NCI-H510A treated with DMSO at 0.1 percent for 48 hours (cell line): ENCODE measurements around the gene JAKMIP1.

ENCODE experiments used
- DNase-seq: peaks from one replicate; lab custom pipeline; 2025; lab: John Stamatoyannopoulos, UW

JAKMIP1 gene

DNA sequence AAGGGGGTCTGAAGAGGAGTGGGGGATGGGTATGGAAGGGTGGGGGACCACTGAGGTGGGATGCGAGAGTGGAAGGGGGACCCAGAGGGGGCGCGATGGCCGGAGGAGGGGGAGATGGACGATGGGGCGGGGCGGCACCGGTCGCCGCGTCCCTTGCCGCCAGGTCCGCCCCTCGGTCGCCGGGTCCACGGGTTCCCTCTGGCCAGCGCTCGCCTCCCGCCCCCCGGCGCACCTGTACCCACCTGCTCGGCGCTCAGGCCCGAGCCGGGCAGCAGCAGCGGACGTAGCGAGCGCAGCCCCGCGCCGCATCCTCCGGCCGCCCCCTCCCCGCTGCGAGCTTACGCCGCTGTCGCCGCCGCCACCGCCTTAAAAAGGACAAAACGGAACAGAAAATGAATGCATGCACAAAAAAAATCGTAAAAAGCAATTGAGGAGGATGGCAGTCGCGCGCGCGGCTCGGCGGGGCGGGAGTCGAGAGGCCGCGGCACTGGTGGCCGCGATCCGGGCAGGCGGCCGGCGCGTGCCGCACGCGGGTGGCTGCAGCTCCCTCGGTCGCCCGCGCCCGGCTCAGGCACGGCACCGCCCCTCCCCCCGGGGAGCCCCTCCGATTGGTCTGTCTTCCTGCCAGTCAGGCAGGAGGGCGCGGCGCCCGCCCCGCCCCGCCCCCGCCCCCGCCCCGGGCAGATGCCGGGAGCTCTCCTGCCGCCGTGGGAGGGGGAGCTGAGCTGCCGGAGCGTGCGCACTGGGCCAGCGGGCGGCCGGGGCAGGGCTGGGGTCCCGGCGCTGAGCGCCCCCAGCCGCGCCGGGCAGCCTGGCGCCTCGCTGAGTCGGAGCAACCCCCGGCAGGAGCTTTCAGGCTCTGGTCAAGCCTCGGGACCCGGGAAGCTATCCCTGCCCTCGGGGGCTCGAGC is at the start of gene JAKMIP1:
Gene JAKMIP1, minus strand, starts transcription at position 539 of the 911 bp plus-strand sequence. CDS start 87,699 bp downstream, outside the sequence.
- no peak for DNase-seq

- no peak for DNase-seq
Measured at GRCh38 chr4:6248394-6248793, 48.0 kb upstream of the JAKMIP1 start.

DNA sequence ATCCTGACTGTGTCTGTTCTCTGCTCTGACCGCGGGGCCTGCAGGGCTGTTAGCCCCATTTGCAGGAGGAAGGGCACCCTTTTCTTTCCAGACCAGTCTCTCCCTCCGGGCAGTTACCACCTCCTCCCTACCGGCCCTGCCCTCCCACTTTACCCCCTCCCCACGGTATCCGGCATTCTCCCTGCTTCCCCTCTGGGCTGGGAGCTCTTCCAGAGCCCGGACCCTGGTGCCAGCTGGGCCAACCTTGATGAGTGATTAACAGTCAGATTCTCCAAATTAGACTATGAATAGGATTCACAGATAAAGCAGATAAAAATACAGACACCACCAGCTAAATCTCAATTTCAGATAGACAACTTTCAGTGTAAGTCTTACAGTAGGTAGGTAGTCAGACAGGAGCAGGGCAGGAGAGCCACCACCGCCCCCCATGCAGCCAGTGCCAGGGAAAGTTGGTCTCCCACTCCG is 45.9 kb upstream of the JAKMIP1 start:
- DNase-seq: no peak

- DNase-seq: no peak
Measured at GRCh38 chr4:6245246-6246169, 45.2 kb upstream of the JAKMIP1 start.

GRCh38 chr4:6242271-6243029 is 42.1 kb upstream of the JAKMIP1 start:
- DNase-seq: no peak

GRCh38 chr4:6241062-6241845 is 40.9 kb upstream of the JAKMIP1 start:
- DNase-seq: no peak

- no peak for DNase-seq
Measured at GRCh38 chr4:6239968-6240367, 39.6 kb upstream of the JAKMIP1 start.

- no peak for DNase-seq
Measured at GRCh38 chr4:6239486-6239885, 39.1 kb upstream of the JAKMIP1 start.

- no peak for DNase-seq
Measured at GRCh38 chr4:6236816-6237390, 36.6 kb upstream of the JAKMIP1 start.

GRCh38 chr4:6235901-6236640 is 35.7 kb upstream of the JAKMIP1 start:
- no peak for DNase-seq

DNA sequence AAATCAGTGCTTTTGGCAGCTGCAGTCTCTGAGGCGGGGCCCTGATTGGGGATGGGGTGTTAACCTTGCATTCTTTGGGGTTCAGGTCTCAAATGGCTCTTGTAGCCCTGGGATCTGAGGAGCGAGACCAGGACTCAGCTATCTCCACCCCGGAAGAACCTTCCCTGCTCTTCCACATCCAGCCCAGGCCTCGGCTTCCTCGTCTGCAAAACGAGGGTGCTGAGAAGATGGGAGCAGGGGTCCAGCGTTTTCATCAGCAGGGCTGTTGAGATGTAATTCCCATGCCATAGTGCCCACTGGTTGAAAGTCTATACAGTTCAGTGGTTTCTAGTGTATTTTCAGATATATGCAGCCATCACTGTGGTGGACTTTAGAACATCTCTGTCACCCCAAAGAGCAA is 34.7 kb upstream of the JAKMIP1 start:
- no peak for DNase-seq

GRCh38 chr4:6233929-6234328 is 33.6 kb upstream of the JAKMIP1 start:
- no peak for DNase-seq

- DNase-seq: no peak
Measured at GRCh38 chr4:6232836-6233785, 32.8 kb upstream of the JAKMIP1 start.

GRCh38 chr4:6231663-6232165 is 31.4 kb upstream of the JAKMIP1 start:
- no peak for DNase-seq

GRCh38 chr4:6230827-6231662 is 30.7 kb upstream of the JAKMIP1 start:
- DNase-seq: no peak

DNA sequence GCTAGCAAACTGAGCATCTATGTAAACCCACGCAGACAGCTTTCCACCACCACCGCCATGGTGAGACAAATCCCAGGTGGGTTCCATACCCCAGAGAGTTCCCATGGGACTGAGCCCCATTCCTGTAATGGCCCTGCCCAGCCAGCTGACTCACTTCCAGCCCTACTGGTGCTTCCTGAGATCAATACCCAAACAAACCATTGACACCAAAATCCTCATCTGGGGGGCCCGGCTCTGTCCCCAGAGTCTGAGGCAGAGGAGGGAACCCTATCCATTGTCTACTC is 30.1 kb upstream of the JAKMIP1 start:
- DNase-seq: no peak

GRCh38 chr4:6229671-6230501 is 29.5 kb upstream of the JAKMIP1 start:
- no peak for DNase-seq
